Ishikawa (cell line): ENCODE results near the gene MTHFD1L.

ENCODE experiments used
- EP300 ChIP-seq: IDR thresholded peaks from 2 replicates; pipeline ENCODE4 v1.6.1; 2012; ENCODE audit warnings: borderline replicate concordance
- YY1 ChIP-seq: IDR thresholded peaks from 2 replicates; pipeline ENCODE4 v1.6.1; 2012; ENCODE audit warnings: low read depth

- TF ChIP-seq YY1 (no peak), EP300 (no peak)
Observed at GRCh38 chr6:151002491-151002935, 137.0 kb downstream of the MTHFD1L start.
